Measurements from ENCODE around the gene SLC13A2.

Gene SLC13A2

GRCh38 chr17:28524476-28525424 is 51.3 kb downstream of the SLC13A2 start:
- Histone ChIP-seq H3K4me3 (ENCODE audit: low read depth, low read length) (no peak overlapping the region), H3K4me1 (ENCODE audit: control insufficient read depth, insufficient read depth, low read length) (no peaks in the 10 kb centered on the region), H3K9ac (ENCODE audit: low read depth, low read length) (no peak overlapping the region), H3K36me3 (ENCODE audit: control insufficient read depth, insufficient read depth, low read length) (no peaks in the 10 kb centered on the region), H3K9me3 (ENCODE audit: control insufficient read depth, insufficient read depth, low read length) (no peaks in the 10 kb centered on the region), H3K27me3 (ENCODE audit: control insufficient read depth, insufficient read depth, low read length) (no peaks in the 10 kb centered on the region)

- Histone ChIP-seq H3K4me3 (ENCODE audit: low read depth, low read length) (no peak overlapping the region), H3K4me1 (ENCODE audit: control insufficient read depth, insufficient read depth, low read length) (no peaks in the 10 kb centered on the region), H3K9me3 (ENCODE audit: control insufficient read depth, insufficient read depth, low read length) (no peaks in the 10 kb centered on the region), H3K27me3 (ENCODE audit: control insufficient read depth, insufficient read depth, low read length) (no peaks in the 10 kb centered on the region), H3K36me3 (ENCODE audit: control insufficient read depth, insufficient read depth, low read length) (no peaks in the 10 kb centered on the region), H3K9ac (ENCODE audit: low read depth, low read length) (no peak overlapping the region)
These were observed 52.9 kb downstream of the SLC13A2 start for GRCh38 chr17:28526381-28526780.

- no peak overlapping the region for H3K4me3 ChIP-seq (ENCODE audit: low read depth, low read length)
- H3K9ac ChIP-seq (ENCODE audit: low read depth, low read length), result no peak overlapping the region
- no peaks in the 10 kb centered on the region for H3K4me1 ChIP-seq (ENCODE audit: control insufficient read depth, insufficient read depth, low read length)
- H3K27me3 ChIP-seq (ENCODE audit: control insufficient read depth, insufficient read depth, low read length), result no peaks in the 10 kb centered on the region
- no peaks in the 10 kb centered on the region for H3K36me3 ChIP-seq (ENCODE audit: control insufficient read depth, insufficient read depth, low read length)
- no peaks in the 10 kb centered on the region for H3K9me3 ChIP-seq (ENCODE audit: control insufficient read depth, insufficient read depth, low read length)
These were observed 53.8 kb downstream of the SLC13A2 start for GRCh38 chr17:28527181-28527681.

GRCh38 chr17:28527859-28528258 is 54.4 kb downstream of the SLC13A2 start:
- no peaks in the 10 kb centered on the region for H3K36me3 ChIP-seq (ENCODE audit: control insufficient read depth, insufficient read depth, low read length)
- H3K9ac ChIP-seq (ENCODE audit: low read depth, low read length), result no peak overlapping the region
- no peaks in the 10 kb centered on the region for H3K4me1 ChIP-seq (ENCODE audit: control insufficient read depth, insufficient read depth, low read length)
- no peaks in the 10 kb centered on the region for H3K27me3 ChIP-seq (ENCODE audit: control insufficient read depth, insufficient read depth, low read length)
- H3K9me3 ChIP-seq (ENCODE audit: control insufficient read depth, insufficient read depth, low read length), result no peaks in the 10 kb centered on the region
- H3K4me3 ChIP-seq (ENCODE audit: low read depth, low read length), result no peak overlapping the region

GRCh38 chr17:28528327-28529012 is 55.0 kb downstream of the SLC13A2 start:
- Histone ChIP-seq H3K4me1 (ENCODE audit: control insufficient read depth, insufficient read depth, low read length) (no peaks in the 10 kb centered on the region), H3K36me3 (ENCODE audit: control insufficient read depth, insufficient read depth, low read length) (no peaks in the 10 kb centered on the region), H3K9me3 (ENCODE audit: control insufficient read depth, insufficient read depth, low read length) (no peaks in the 10 kb centered on the region), H3K27me3 (ENCODE audit: control insufficient read depth, insufficient read depth, low read length) (no peaks in the 10 kb centered on the region), H3K4me3 (ENCODE audit: low read depth, low read length) (no peak overlapping the region), H3K9ac (ENCODE audit: low read depth, low read length) (no peak overlapping the region)

- no peaks in the 10 kb centered on the region for H3K27me3 ChIP-seq (ENCODE audit: control insufficient read depth, insufficient read depth, low read length)
These were observed 55.6 kb downstream of the SLC13A2 start for GRCh38 chr17:28529013-28529400.

GRCh38 chr17:28530250-28530649 is 56.8 kb downstream of the SLC13A2 start:
- Histone ChIP-seq H3K4me1 (ENCODE audit: control insufficient read depth, insufficient read depth, low read length) (no peaks in the 10 kb centered on the region), H3K27me3 (ENCODE audit: control insufficient read depth, insufficient read depth, low read length) (no peaks in the 10 kb centered on the region), H3K4me3 (ENCODE audit: low read depth, low read length) (no peak overlapping the region), H3K9me3 (ENCODE audit: control insufficient read depth, insufficient read depth, low read length) (no peaks in the 10 kb centered on the region), H3K9ac (ENCODE audit: low read depth, low read length) (no peak overlapping the region), H3K36me3 (ENCODE audit: control insufficient read depth, insufficient read depth, low read length) (no peaks in the 10 kb centered on the region)

More at GRCh38 chr17:28529013-28529400, 55.6 kb downstream of the SLC13A2 start:
- Histone ChIP-seq H3K36me3 (ENCODE audit: control insufficient read depth, insufficient read depth, low read length) (no peaks in the 10 kb centered on the region), H3K4me1 (ENCODE audit: control insufficient read depth, insufficient read depth, low read length) (no peaks in the 10 kb centered on the region), H3K4me3 (ENCODE audit: low read depth, low read length) (no peak overlapping the region), H3K9me3 (ENCODE audit: control insufficient read depth, insufficient read depth, low read length) (no peaks in the 10 kb centered on the region), H3K9ac (ENCODE audit: low read depth, low read length) (no peak overlapping the region)

- Histone ChIP-seq H3K9ac (ENCODE audit: low read depth, low read length) (no peak overlapping the region), H3K27me3 (ENCODE audit: control insufficient read depth, insufficient read depth, low read length) (no peaks in the 10 kb centered on the region), H3K9me3 (ENCODE audit: control insufficient read depth, insufficient read depth, low read length) (no peaks in the 10 kb centered on the region)
These were observed 57.5 kb downstream of the SLC13A2 start for GRCh38 chr17:28530926-28531325.

GRCh38 chr17:28532050-28532960 is 58.9 kb downstream of the SLC13A2 start:
- H3K36me3 ChIP-seq (ENCODE audit: control insufficient read depth, insufficient read depth, low read length), result no peaks in the 10 kb centered on the region
- H3K9ac ChIP-seq (ENCODE audit: low read depth, low read length), result no peak overlapping the region
- H3K9me3 ChIP-seq (ENCODE audit: control insufficient read depth, insufficient read depth, low read length), result no peaks in the 10 kb centered on the region
- H3K4me1 ChIP-seq (ENCODE audit: control insufficient read depth, insufficient read depth, low read length), result no peaks in the 10 kb centered on the region
- H3K4me3 ChIP-seq (ENCODE audit: low read depth, low read length), result no peak overlapping the region
- no peaks in the 10 kb centered on the region for H3K27me3 ChIP-seq (ENCODE audit: control insufficient read depth, insufficient read depth, low read length)

More at GRCh38 chr17:28530926-28531325, 57.5 kb downstream of the SLC13A2 start:
- no peaks in the 10 kb centered on the region for H3K36me3 ChIP-seq (ENCODE audit: control insufficient read depth, insufficient read depth, low read length)
- no peak overlapping the region for H3K4me3 ChIP-seq (ENCODE audit: low read depth, low read length)
- no peaks in the 10 kb centered on the region for H3K4me1 ChIP-seq (ENCODE audit: control insufficient read depth, insufficient read depth, low read length)

GRCh38 chr17:28533091-28533807 is 59.8 kb downstream of the SLC13A2 start:
- Histone ChIP-seq H3K9ac (ENCODE audit: low read depth, low read length) (no peak overlapping the region), H3K4me1 (ENCODE audit: control insufficient read depth, insufficient read depth, low read length) (no peaks in the 10 kb centered on the region), H3K27me3 (ENCODE audit: control insufficient read depth, insufficient read depth, low read length) (no peaks in the 10 kb centered on the region), H3K9me3 (ENCODE audit: control insufficient read depth, insufficient read depth, low read length) (no peaks in the 10 kb centered on the region), H3K4me3 (ENCODE audit: low read depth, low read length) (no peak overlapping the region), H3K36me3 (ENCODE audit: control insufficient read depth, insufficient read depth, low read length) (no peaks in the 10 kb centered on the region)

Measured in iPS-15b (cell line).